Measurements from ENCODE around the gene PATJ.

- TF ChIP-seq CTCF (IDR thresholded peaks at IDR 0.05) (no peak), POLR2A (IDR thresholded peaks at IDR 0.05) (no peak)
Measured at GRCh38 chr1:62043154-62043553, 300.9 kb downstream of the PATJ start.
